ENCODE measurements around the gene ZNF827. TPM values are rescaled to one million over a fixed set of nuclear protein-coding genes. Genes with fewer than 3 reads are reported as not detected.

The ZNF827 gene
- total and polyA plus RNA-seq, 10 donors = 3.3 to 31.6 (median 16.1) TPM

DNA sequence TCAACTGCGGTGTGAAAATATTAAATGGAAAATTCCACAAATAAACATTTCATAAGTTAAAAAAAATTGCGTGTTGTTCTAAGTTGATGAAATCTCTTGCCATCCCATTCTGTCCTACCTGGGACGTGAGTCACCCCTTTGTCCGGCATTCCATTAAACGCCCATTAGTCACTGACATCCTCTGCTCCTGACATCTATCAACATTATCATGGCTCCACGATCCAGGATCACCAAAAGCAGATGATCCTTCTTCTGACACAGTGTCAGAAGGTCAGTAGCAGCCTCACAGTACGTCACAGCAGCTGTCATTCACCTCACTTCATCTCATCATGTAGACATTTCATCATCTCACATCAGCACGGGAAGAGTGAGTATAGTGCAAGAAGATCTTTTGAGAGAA, 125.7 kb downstream of the ZNF827 start:
- H3K4me3 ChIP-seq = no peak overlapping the region
- no peak for TF ChIP-seq POLR2A (IDR thresholded peaks at IDR 0.05)
- no peak for TF ChIP-seq POLR2AphosphoS5 (IDR thresholded peaks at IDR 0.05)
- TF ChIP-seq, protein P1, sequence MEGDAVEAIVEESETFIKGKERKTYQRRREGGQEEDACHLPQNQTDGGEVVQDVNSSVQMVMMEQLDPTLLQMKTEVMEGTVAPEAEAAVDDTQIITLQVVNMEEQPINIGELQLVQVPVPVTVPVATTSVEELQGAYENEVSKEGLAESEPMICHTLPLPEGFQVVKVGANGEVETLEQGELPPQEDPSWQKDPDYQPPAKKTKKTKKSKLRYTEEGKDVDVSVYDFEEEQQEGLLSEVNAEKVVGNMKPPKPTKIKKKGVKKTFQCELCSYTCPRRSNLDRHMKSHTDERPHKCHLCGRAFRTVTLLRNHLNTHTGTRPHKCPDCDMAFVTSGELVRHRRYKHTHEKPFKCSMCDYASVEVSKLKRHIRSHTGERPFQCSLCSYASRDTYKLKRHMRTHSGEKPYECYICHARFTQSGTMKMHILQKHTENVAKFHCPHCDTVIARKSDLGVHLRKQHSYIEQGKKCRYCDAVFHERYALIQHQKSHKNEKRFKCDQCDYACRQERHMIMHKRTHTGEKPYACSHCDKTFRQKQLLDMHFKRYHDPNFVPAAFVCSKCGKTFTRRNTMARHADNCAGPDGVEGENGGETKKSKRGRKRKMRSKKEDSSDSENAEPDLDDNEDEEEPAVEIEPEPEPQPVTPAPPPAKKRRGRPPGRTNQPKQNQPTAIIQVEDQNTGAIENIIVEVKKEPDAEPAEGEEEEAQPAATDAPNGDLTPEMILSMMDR (IDR thresholded peaks at IDR 0.05 in 8 of 11, conservative IDR thresholded peaks at IDR 0.05 in 3 of 11) = no peak
- H3K36me3 ChIP-seq = peaks cover 0 to 68% (median 9%) of the 10 kb centered on the region in 6 donors
- peaks cover 0 to 8% (median 5%) of the 10 kb centered on the region in 6 donors for H3K4me1 ChIP-seq
- peaks cover 0 to 23% (median 13%) of the 10 kb centered on the region in 8 donors for H3K9me3 ChIP-seq
- intact Hi-C loops (cut with DNase I; ENCODE audit: low total_unique reads) = no loop called here
- no peak overlapping the region for H3K27ac ChIP-seq
- no peak for DNase-seq
- H3K27me3 ChIP-seq (replicated peaks in 1 of 7) = no peaks in the 10 kb centered on the region
- WGBS, 5 donors = 93 to 98% (median 95%) methylated on average over 8 of the region's 8 CpGs

DNA sequence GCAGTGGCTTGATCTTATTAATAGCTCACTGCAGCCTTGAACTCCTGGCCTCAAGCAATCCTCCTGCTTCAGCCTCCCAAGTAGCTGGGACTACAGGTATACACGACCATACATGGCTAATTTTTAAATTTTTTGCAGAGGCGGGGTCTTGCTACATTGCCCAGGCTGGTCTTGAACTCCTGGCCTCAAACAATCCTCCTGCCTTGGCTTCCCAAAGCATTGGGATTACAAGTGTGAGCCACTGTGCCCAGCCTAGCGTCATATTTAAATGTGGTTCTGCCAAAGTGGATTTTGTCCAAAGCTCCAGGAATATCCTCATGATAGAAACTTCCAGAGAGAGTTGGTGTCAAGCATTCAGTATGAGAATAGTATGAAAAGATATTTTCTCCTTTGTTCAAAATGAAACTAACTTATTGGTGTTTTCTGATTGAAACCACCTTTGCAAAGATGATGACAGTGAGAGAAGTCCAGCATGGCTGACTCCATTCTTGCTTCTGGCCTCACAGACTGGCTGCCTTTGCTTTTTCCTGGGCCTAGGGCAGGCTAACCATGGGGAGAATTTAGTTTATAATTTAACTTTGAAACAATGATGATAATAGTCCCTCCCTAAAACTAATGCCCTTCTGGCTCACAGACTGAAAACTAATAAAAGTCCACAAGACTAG, 129.6 kb downstream of the ZNF827 start:
- Histone ChIP-seq H3K4me3 (no peak overlapping the region), H3K9me3 (peaks cover 0 to 23% (median 13%) of the 10 kb centered on the region in 8 donors), H3K36me3 (peaks cover 0 to 41% (median 9%) of the 10 kb centered on the region in 6 donors), H3K27ac (peak overlapping the region in 1 of 8 donors; percentile 17), H3K27me3 (replicated peaks in 1 of 7) (no peaks in the 10 kb centered on the region), H3K4me1 (peaks cover 0 to 9% (median 6%) of the 10 kb centered on the region in 6 donors)
- TF ChIP-seq, protein P1 (IDR thresholded peaks at IDR 0.05 in 8 of 11, conservative IDR thresholded peaks at IDR 0.05 in 3 of 11) = no peak
- TF ChIP-seq POLR2A (IDR thresholded peaks at IDR 0.05) = no peak
- no peak for TF ChIP-seq POLR2AphosphoS5 (IDR thresholded peaks at IDR 0.05)
- DNase-seq = no peak
- WGBS, 5 donors = 79 to 96% (median 91%) methylated on average over 3 of the region's 3 CpGs
- intact Hi-C loops (cut with DNase I; ENCODE audit: low total_unique reads) = no loop called here

DNA sequence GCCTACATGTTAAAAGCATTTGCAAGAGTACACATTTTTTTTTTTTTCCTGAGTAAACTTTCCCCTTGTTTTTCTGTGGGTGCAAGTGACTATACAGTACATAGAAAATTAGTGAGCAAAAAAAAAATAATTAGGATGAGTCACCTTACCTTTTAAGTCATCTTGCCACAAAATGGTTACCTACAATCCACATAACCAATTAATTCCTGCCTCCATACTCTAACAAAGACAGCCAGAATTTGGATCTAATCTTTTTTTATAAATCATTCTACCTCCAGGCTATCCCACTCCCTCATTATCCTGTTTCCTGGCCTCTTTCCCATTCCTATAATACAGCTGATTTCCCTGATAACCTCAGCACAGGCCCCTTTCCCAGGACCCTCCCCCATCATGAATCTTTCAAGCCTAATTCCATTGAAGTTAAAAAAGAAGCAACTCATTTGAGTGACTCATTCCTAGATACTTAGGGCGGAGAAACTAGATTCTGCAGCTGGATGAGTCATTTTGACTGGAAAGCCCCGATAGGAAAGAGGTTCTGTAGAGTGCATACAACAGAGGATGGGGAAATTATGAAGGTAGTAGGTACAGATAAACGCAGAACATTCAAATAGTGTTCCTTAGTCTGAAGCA, 130.5 kb downstream of the ZNF827 start:
- 36 to 56% (median 43%) methylated on average over 3 of the region's 3 CpGs for WGBS, 5 donors
- intact Hi-C loops (cut with DNase I; ENCODE audit: low total_unique reads) = no loop called here
- Histone ChIP-seq H3K9me3 (peaks cover 0 to 23% (median 13%) of the 10 kb centered on the region in 8 donors), H3K4me3 (no peak overlapping the region), H3K36me3 (peaks cover 0 to 33% (median 6%) of the 10 kb centered on the region in 6 donors), H3K4me1 (peaks cover 0 to 9% (median 6%) of the 10 kb centered on the region in 6 donors), H3K27me3 (replicated peaks in 1 of 7) (no peaks in the 10 kb centered on the region), H3K27ac (peak overlapping the region in 1 of 8 donors; percentile 17)
- no peak for DNase-seq
- TF ChIP-seq POLR2AphosphoS5 (IDR thresholded peaks at IDR 0.05) = no peak
- TF ChIP-seq POLR2A (IDR thresholded peaks at IDR 0.05) = no peak
- TF ChIP-seq, protein P1 (IDR thresholded peaks at IDR 0.05 in 8 of 11, conservative IDR thresholded peaks at IDR 0.05 in 3 of 11) = no peak

DNA sequence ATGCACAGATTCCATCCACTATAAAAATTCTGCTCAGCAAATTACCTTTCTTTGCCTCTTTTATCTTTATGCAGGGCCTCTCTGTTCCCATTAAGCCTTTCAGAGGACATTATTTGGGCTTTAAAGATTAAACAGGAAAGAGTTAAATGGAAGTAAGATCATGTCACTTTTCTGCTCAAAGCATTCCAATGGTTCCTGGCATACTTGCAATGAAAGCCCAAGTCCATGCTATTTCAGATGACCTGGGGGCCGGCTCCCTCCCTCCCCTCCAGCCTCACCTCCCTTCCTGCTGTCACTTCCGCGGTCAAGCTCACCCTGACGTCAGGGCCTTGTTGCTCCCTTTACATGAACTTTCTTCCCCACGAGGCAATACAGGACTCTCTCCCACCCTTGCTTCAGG, 133.1 kb downstream of the ZNF827 start:
- Histone ChIP-seq H3K27me3 (replicated peaks in 1 of 7) (no peaks in the 10 kb centered on the region), H3K4me3 (no peak overlapping the region), H3K4me1 (peaks cover 0 to 9% (median 6%) of the 10 kb centered on the region in 6 donors), H3K36me3 (peaks cover 0 to 9% (median 0%) of the 10 kb centered on the region in 6 donors), H3K9me3 (peaks cover 0 to 16% (median 13%) of the 10 kb centered on the region in 8 donors), H3K27ac (no peak overlapping the region)
- TF ChIP-seq POLR2AphosphoS5 (IDR thresholded peaks at IDR 0.05) (no peak), POLR2A (IDR thresholded peaks at IDR 0.05) (no peak)
- TF ChIP-seq, protein P1 (IDR thresholded peaks at IDR 0.05 in 8 of 11, conservative IDR thresholded peaks at IDR 0.05 in 3 of 11) = no peak
- 54 to 64% (median 61%) methylated on average over 5 of the region's 5 CpGs for WGBS, 5 donors
- intact Hi-C loops (cut with DNase I; ENCODE audit: low total_unique reads) = no loop called here
- DNase-seq = no peak

Data from spleen (tissue), 11 donors.